NT2/D1 (cell line): ENCODE measurements around the gene ASAP3.

Experiments
- SUZ12 ChIP-seq: IDR thresholded peaks from 2 replicates; pipeline ENCODE4 v1.6.1; 2011; ENCODE audit not compliant: insufficient read length, insufficient read depth; ENCODE audit errors: extremely low read depth
- ZNF274 ChIP-seq: IDR thresholded peaks from 2 replicates; pipeline ENCODE4 v1.6.1; 2011; ENCODE audit warnings: mild to moderate bottlenecking, low read depth, low read length

DNA sequence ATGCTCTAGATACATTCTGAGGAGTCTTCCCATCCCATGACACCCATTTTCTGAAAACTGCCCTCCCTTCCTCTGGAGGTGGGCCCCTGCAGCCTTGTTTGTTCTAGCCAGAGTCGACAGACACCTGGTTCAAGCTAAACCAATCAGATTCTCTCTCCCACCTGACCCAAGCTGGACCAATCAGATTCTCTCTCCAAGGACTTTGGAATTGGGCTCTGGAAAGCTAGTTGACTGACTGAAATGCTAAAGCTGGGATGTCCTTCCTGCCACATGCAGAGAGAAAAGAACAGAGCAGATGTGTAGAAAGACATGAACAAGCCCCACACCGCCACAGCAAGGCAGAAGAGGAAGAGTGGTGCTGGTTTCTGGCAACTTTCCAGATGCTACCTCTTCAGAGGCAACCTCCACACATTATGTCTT, 24.6 kb downstream of the ASAP3 start:
- TF ChIP-seq SUZ12 (no peak), ZNF274 (no peak)
